ENCODE data around the gene TMPRSS2. TPM values are rescaled to one million over a fixed set of nuclear protein-coding genes. Genes with fewer than 3 reads are reported as not detected.

TMPRSS2 gene
- total RNA-seq, 4 donors from 2014 or later, result 5.9 to 36.7 (median 10.5) TPM

GRCh38 chr21:41530366-41530765 is 22.4 kb upstream of the TMPRSS2 start:
- no peak for DNase-seq (ENCODE audit: low spot score in 2 of 2)
- no peaks in the 10 kb centered on the region for H3K4me1 ChIP-seq
- H3K4me3 ChIP-seq, result no peak overlapping the region
- H3K27ac ChIP-seq, result no peak overlapping the region
- H3K9me3 ChIP-seq, result no peaks in the 10 kb centered on the region
- H3K27me3 ChIP-seq, result peaks cover 10% of the 10 kb centered on the region
- 56% methylated on average over 4 of the region's 4 CpGs for WGBS
- TF ChIP-seq POLR2A (IDR thresholded peaks at IDR 0.05) (no peak), POLR2AphosphoS5 (IDR thresholded peaks at IDR 0.05) (no peak)
- TF ChIP-seq, protein P1, sequence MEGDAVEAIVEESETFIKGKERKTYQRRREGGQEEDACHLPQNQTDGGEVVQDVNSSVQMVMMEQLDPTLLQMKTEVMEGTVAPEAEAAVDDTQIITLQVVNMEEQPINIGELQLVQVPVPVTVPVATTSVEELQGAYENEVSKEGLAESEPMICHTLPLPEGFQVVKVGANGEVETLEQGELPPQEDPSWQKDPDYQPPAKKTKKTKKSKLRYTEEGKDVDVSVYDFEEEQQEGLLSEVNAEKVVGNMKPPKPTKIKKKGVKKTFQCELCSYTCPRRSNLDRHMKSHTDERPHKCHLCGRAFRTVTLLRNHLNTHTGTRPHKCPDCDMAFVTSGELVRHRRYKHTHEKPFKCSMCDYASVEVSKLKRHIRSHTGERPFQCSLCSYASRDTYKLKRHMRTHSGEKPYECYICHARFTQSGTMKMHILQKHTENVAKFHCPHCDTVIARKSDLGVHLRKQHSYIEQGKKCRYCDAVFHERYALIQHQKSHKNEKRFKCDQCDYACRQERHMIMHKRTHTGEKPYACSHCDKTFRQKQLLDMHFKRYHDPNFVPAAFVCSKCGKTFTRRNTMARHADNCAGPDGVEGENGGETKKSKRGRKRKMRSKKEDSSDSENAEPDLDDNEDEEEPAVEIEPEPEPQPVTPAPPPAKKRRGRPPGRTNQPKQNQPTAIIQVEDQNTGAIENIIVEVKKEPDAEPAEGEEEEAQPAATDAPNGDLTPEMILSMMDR (IDR thresholded peaks at IDR 0.05), result no peak
- no peaks in the 10 kb centered on the region for H3K36me3 ChIP-seq

DNA sequence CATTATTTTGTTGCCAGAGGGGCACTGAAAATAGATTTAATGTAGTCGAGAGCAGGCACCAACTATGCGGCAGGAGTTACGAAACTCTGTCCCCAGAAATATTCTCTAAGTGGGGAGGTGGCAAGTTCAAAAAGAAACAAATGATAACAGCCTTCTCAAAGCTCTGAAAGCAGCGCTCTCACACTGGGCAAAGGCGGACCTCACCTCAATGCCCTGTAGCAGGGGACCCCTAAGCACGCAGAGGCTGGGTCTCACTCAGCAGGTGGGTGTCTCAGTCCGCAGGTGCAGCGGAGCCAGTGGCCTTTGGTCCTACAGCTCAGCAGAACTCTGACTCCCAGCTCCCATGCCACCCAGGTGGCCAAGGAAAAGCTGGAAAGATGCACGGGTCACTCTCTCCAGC is 21.8 kb upstream of the TMPRSS2 start:
- TF ChIP-seq POLR2AphosphoS5 (IDR thresholded peaks at IDR 0.05), result no peak
- TF ChIP-seq POLR2A (IDR thresholded peaks at IDR 0.05), result no peak
- TF ChIP-seq EP300 (IDR thresholded peaks at IDR 0.05), result no peak
- TF ChIP-seq, protein P1 (IDR thresholded peaks at IDR 0.05), result no peak
- Histone ChIP-seq H3K4me1 (no peaks in the 10 kb centered on the region), H3K4me3 (no peak overlapping the region), H3K9me3 (no peaks in the 10 kb centered on the region), H3K36me3 (no peaks in the 10 kb centered on the region), H3K27ac (no peak overlapping the region), H3K27me3 (peaks cover 14% of the 10 kb centered on the region)
- WGBS, result 74% methylated on average over 9 of the region's 9 CpGs
- DNase-seq (ENCODE audit: low spot score in 2 of 2), result no peak

DNA sequence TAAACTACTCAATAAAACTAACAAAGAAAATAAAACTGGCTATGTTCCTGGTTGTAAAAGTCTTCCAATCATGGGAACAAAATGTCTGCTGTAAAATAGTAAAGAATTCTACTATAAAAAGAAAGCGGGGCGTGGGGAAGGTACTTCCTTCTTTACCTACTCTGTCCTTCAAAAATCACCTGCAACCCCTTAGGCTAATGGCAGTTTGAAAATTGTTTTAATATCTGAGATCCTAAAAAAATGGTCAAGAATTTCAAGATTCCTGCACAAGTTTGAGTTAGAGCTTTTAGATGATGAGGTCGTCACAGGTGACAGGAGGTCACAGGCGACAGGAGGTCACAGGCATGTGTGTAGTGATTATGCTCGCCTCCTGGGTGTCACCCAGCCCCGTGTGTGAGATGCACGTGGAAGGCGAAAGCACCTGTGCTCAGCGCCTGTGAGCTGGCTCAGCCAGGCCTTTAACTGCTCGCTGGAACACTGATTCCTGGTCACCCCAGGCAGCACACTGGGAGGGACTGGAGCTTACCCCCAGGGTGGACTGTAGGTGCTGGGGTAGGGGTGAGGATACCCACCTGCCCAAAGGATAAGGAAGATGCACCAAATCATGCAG is 18.6 kb upstream of the TMPRSS2 start:
- Histone ChIP-seq H3K36me3 (no peaks in the 10 kb centered on the region), H3K27me3 (peaks cover 17% of the 10 kb centered on the region), H3K9me3 (no peaks in the 10 kb centered on the region), H3K4me3 (no peak overlapping the region), H3K27ac (no peak overlapping the region), H3K4me1 (no peaks in the 10 kb centered on the region)
- no peak for DNase-seq (ENCODE audit: low spot score in 2 of 2)
- TF ChIP-seq POLR2AphosphoS5 (IDR thresholded peaks at IDR 0.05), result no peak
- TF ChIP-seq, protein P1 (IDR thresholded peaks at IDR 0.05), result no peak
- no peak for TF ChIP-seq POLR2A (IDR thresholded peaks at IDR 0.05)
- 68% methylated on average over 10 of the region's 10 CpGs for WGBS

GRCh38 chr21:41523175-41523574 is 15.2 kb upstream of the TMPRSS2 start:
- DNase-seq (ENCODE audit: low spot score in 2 of 2), result peak in 1 of 2 donors; percentile 70

GRCh38 chr21:41521489-41522027 is 13.6 kb upstream of the TMPRSS2 start:
- no peak for DNase-seq (ENCODE audit: low spot score in 2 of 2)

More at GRCh38 chr21:41523175-41523574, 15.2 kb upstream of the TMPRSS2 start:
- TF ChIP-seq EP300 (IDR thresholded peaks at IDR 0.05) (no peak), POLR2AphosphoS5 (IDR thresholded peaks at IDR 0.05) (no peak), POLR2A (IDR thresholded peaks at IDR 0.05) (no peak)
- Histone ChIP-seq H3K36me3 (no peaks in the 10 kb centered on the region), H3K4me3 (no peak overlapping the region), H3K27ac (no peak overlapping the region), H3K4me1 (no peaks in the 10 kb centered on the region), H3K27me3 (peaks cover 17% of the 10 kb centered on the region), H3K9me3 (no peaks in the 10 kb centered on the region)
- 77% methylated on average over 3 of the region's 3 CpGs for WGBS

More at GRCh38 chr21:41521489-41522027, 13.6 kb upstream of the TMPRSS2 start:
- TF ChIP-seq POLR2A (IDR thresholded peaks at IDR 0.05) (no peak), POLR2AphosphoS5 (IDR thresholded peaks at IDR 0.05) (no peak)
- TF ChIP-seq, protein P1 (IDR thresholded peaks at IDR 0.05), result no peak
- Histone ChIP-seq H3K27ac (no peak overlapping the region), H3K4me1 (no peaks in the 10 kb centered on the region), H3K36me3 (no peaks in the 10 kb centered on the region), H3K9me3 (no peaks in the 10 kb centered on the region), H3K4me3 (no peak overlapping the region), H3K27me3 (peaks cover 13% of the 10 kb centered on the region)
- 79% methylated on average over 4 of the region's 4 CpGs for WGBS
